Fibroblast of pulmonary artery (primary cell): ENCODE data around the gene IRF2.

ENCODE experiments used
- DNase-seq: peaks from one replicate; pipeline ENCODE4 v3.0.0-alpha.2; 2010; ENCODE audit warnings: low read depth
- H3K4me3 ChIP-seq: replicated peaks from 2 replicates; pipeline ENCODE4 v1.5.1; 2011; ENCODE audit warnings: low read depth, mild to moderate bottlenecking, control low read depth, low read length, moderate library complexity
- CTCF ChIP-seq: IDR thresholded peaks from 2 replicates; pipeline ENCODE4 v1.5.1; 2011; ENCODE audit warnings: mild to moderate bottlenecking, control low read depth, low read length, inconsistent platforms; ENCODE audit errors: missing control alignments

Gene IRF2

GRCh38 chr4:184387351-184387750 lies 87.0 kb downstream of the IRF2 start:
- H3K4me3 ChIP-seq = no peak overlapping the region
- DNase-seq = no peak
- no peak for TF ChIP-seq CTCF

GRCh38 chr4:184386271-184386781 lies 88.0 kb downstream of the IRF2 start:
- no peak for TF ChIP-seq CTCF
- DNase-seq = no peak
- no peak overlapping the region for H3K4me3 ChIP-seq

DNA sequence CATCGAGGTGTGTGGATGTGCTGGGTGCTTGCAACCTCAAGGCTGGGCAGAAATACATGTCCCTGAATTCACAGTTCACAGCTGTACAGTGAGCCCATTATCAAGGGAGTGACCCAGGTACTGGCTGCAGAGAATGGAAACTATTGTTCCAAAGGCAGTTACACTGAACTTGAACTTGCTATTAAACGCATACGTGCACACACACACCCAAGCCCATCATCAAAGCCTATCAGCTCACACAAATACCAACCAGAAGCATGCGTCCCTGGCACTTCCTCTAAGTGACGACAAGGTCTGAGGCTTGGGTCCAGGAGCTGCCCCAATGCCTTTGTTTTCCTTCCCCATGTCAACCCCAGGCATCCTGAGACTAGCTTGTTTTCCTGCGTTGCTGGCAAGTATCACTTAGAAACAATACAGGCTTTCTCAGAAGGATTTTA lies 88.6 kb downstream of the IRF2 start:
- no peak for TF ChIP-seq CTCF
- no peak overlapping the region for H3K4me3 ChIP-seq
- DNase-seq = peak; percentile 39

- DNase-seq = no peak
- no peak for TF ChIP-seq CTCF
- H3K4me3 ChIP-seq = peak overlapping the region; percentile 21
These were observed 89.4 kb downstream of the IRF2 start for GRCh38 chr4:184384810-184385557.

- peak overlapping the region; percentile 46 for H3K4me3 ChIP-seq
These were observed 90.1 kb downstream of the IRF2 start for GRCh38 chr4:184384056-184384809.

GRCh38 chr4:184383497-184384055 lies 90.8 kb downstream of the IRF2 start:
- no peak for TF ChIP-seq CTCF
- DNase-seq = peak; percentile 96
- H3K4me3 ChIP-seq = peak overlapping the region; percentile 46

More at GRCh38 chr4:184384056-184384809, 90.1 kb downstream of the IRF2 start:
- peak; percentile 97 for DNase-seq
- TF ChIP-seq CTCF = no peak
